HL-60 (cell line): ENCODE data around the gene NTHL1.

ENCODE experiments used
- CTCF ChIP-seq: IDR thresholded peaks from one replicate; pipeline ENCODE4 v1.5.1; 2011; ENCODE audit warnings: low read length, control low read depth, inconsistent platforms; ENCODE audit not compliant: insufficient read depth
- GABPA ChIP-seq: IDR thresholded peaks from 2 replicates; pipeline ENCODE4 v1.6.1; 2012; ENCODE audit warnings: low read depth
- POLR2AphosphoS5 ChIP-seq: IDR thresholded peaks from 2 replicates; pipeline ENCODE4 v1.6.1; 2012; ENCODE audit warnings: low read depth
- TF ChIP-seq, protein P1 (sequence below): IDR thresholded peaks from 2 replicates; pipeline ENCODE4 v1.6.1; 2012; ENCODE audit warnings: low read depth; ENCODE audit not compliant: insufficient replicate concordance

GRCh38 chr16:2013527-2013926 is 34.1 kb downstream of the NTHL1 start:
- no peak for TF ChIP-seq CTCF
- TF ChIP-seq, protein P1, sequence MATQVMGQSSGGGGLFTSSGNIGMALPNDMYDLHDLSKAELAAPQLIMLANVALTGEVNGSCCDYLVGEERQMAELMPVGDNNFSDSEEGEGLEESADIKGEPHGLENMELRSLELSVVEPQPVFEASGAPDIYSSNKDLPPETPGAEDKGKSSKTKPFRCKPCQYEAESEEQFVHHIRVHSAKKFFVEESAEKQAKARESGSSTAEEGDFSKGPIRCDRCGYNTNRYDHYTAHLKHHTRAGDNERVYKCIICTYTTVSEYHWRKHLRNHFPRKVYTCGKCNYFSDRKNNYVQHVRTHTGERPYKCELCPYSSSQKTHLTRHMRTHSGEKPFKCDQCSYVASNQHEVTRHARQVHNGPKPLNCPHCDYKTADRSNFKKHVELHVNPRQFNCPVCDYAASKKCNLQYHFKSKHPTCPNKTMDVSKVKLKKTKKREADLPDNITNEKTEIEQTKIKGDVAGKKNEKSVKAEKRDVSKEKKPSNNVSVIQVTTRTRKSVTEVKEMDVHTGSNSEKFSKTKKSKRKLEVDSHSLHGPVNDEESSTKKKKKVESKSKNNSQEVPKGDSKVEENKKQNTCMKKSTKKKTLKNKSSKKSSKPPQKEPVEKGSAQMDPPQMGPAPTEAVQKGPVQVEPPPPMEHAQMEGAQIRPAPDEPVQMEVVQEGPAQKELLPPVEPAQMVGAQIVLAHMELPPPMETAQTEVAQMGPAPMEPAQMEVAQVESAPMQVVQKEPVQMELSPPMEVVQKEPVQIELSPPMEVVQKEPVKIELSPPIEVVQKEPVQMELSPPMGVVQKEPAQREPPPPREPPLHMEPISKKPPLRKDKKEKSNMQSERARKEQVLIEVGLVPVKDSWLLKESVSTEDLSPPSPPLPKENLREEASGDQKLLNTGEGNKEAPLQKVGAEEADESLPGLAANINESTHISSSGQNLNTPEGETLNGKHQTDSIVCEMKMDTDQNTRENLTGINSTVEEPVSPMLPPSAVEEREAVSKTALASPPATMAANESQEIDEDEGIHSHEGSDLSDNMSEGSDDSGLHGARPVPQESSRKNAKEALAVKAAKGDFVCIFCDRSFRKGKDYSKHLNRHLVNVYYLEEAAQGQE, result no peak
- no peak for TF ChIP-seq POLR2AphosphoS5
- no peak for TF ChIP-seq GABPA
